Posterior cingulate gyrus (tissue), 11 donors: ENCODE data around the gene DNAH1.
A peak's percentile ranks its signal among the peaks of the same experiment; 100 is the strongest.

Experiments
- DNase-seq, 10 donors: peaks; one replicate each; pipeline versions ENCODE4 v3.0.0 to v3.0.0-alpha.2; 2020 to 2021; ENCODE audit warnings: mixed read lengths in 3 of 10
- intact Hi-C: fragments of 100-400 bp; cut with DNase I; formaldehyde crosslinking; loops from one replicate; pipeline ENCODE4 v1.15.1; 2023

DNAH1 gene

DNA sequence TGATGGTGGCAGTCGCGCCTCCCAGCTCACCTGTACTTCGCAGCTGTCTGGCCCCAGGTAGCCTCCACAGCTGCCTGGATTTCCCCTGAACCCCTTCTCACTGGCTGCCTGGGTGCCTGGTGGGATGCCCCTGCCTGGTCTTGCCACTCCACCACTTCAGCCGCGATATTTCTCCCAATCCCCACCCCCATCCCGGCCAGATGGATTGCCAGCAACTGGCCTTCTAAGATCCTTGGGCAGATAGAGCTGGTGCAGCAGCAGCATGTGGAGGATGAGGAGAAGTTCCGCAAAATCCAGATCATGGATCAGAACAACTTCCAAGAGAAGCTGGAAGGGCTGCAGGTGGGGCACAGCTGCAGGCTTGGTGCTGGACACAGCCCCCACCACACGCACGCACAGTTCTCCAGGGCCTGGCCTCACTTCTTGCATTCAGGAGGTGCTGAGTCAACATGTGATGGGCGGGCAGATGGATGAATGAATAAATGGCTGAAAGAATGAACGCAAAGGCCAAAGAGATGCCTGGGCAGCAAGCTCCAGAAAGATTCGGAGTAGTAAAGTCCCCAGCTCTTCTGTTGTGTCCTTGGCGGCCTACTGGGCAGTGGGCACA, 35.7 kb downstream of the DNAH1 start:
- intact Hi-C loops = no loop called here
- peak in 3 of 10 donors; percentile 8 to 60 (median 45) for DNase-seq

DNA sequence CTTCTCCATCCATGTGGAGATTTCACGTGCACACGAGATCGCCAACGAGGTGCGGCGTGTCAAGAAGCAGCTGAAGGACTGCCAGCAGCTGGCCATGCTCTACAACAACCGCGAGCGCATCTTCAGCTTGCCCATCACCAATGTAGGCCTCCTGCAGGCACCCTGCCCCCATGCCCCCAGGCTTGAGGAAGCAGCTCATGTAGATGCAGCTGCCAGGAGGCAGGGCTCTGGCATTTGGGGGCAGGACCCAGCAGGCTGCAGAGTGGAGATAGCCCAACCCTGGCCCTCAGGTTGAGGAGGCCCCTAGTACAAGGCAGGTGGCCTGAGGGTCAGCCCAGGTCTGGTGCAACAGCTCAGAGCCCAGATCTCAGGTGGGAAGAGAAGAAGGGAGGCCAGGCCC, 36.4 kb downstream of the DNAH1 start:
- DNase-seq = peak in 3 of 10 donors; percentile 4 to 62 (median 16)
- intact Hi-C loops = no loop called here

DNA sequence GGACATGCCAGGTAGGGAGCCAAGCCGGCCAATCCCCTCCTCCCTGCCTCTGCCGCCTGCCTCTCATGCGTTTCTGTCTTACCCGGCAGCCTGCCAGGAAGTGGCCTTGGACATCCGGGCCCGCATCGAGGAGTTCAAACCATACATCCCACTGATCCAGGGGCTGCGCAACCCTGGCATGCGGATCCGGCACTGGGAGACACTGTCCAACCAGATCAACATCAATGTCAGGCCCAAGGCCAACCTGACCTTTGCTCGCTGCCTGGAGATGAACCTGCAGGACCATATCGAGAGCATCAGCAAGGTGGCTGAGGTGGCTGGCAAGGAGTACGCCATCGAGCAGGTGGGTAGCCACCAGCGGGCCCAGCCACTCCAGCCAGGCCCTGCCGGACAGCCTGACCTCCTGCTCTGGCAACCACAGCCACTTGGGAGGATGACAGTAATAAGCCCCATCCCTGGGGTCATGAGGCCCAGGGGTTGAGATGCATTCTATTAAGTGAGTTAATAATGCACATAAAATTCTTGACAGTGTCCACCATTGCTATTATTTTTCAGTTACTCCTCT, 37.3 kb downstream of the DNAH1 start:
- DNase-seq = peak in 2 of 10 donors; percentile 70 to 71
- intact Hi-C loops = no loop called here

DNA sequence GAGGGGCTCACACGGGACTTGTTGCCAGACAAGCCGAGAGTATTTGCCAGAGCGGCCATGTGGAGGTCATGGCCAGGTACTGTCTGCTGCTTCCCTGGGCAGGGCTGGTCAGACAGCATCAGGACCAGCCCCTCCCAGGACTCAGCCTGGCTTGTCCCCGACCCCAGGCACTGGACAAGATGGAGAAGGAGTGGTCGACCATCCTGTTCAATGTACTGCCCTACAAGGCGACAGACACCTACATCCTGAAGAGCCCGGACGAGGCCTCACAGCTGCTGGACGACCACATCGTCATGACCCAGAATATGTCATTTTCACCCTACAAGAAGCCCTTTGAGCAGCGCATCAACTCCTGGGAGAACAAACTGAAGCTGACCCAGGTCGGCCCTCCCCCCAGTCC, 38.6 kb downstream of the DNAH1 start:
- DNase-seq = peak in 2 of 10 donors; percentile 54 to 61
- intact Hi-C loops = no loop called here

DNA sequence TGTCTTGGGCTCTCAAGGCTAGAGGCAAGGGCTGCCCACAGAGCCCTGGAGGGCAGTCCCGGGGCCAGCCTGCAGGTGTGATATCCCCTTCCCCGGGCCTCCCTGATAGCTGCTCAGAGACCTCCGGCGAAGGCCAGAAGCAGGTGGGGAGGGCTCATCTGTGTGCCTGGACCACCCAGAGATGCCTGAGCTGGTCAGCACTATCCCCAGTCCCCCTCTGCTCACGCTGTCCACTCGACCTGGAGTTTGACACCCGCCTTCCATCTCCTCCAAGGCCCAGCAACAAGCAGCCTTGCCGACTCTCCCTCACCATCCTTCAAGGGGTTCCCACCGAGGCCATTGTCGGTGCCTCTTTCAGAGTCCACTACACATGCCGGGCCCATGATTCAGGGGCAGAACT, 39.4 kb downstream of the DNAH1 start:
- DNase-seq = peak in 2 of 10 donors; percentile 49 to 68
- intact Hi-C loops = no loop called here

DNA sequence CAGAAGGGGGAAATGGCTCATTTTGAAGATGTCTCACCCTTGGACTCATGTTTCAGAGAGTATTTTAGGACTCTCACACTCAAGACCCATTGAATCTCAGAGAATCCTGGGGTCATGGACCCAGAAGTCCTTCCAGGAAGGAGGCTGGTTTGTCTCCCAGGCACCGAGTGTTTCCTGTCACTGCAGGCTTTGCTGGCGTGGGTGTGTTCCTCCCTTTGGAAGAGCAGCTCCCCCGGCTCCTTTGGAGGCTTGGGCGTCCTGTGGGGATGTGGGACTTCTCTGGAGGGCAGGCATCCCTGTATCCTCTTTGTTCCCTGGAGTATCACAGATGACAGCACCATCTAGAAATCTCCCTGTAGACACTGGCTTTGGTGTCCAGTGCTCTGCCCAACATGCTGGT, 40.0 kb downstream of the DNAH1 start:
- peak in 2 of 10 donors; percentile 20 to 66 for DNase-seq
- intact Hi-C loops = no loop called here

DNA sequence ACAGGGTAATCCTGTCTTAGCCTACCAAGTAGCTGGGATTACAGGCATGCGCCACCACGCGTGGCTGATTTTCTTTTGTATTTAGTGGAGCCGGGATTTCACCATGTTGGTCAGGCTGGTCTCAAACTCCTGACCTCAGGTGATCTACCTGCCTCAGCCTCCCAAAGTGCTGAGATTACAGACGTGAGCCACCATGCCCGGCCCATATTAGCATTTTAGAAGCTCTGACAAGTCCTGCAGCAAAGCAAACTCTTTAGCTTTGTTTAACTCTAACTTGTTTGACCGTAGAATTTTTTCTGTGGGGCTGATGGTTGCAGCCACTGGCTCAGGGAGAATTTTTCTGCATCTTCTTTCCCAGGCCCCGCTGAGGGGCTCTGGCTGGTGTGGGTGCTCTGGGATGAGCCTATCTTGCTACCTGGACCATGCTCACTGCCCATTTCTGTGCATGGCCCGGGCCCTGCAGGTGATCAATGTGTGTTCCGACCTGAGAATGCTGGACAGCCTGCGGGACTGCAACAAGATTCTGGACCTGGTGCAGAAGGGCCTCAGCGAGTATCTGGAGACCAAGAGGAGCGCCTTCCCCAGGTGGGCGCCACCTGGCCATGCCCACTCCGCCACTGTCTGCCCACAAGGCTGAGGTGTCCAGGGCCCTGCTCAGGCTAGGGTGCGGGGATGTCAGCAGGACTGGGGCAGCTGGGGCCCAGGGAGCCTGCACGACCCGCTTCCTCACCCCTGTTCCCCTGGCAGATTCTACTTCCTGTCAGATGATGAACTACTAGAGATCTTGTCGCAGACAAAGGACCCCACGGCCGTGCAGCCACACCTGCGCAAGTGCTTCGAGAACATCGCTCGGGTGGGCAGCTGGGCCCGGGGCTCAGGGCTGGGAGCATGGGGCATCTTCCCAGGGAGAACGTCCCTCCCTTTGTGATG, 41.3 kb downstream of the DNAH1 start:
- intact Hi-C loops = no loop called here
- DNase-seq = peak in 4 of 10 donors; percentile 12 to 72 (median 38)

DNA sequence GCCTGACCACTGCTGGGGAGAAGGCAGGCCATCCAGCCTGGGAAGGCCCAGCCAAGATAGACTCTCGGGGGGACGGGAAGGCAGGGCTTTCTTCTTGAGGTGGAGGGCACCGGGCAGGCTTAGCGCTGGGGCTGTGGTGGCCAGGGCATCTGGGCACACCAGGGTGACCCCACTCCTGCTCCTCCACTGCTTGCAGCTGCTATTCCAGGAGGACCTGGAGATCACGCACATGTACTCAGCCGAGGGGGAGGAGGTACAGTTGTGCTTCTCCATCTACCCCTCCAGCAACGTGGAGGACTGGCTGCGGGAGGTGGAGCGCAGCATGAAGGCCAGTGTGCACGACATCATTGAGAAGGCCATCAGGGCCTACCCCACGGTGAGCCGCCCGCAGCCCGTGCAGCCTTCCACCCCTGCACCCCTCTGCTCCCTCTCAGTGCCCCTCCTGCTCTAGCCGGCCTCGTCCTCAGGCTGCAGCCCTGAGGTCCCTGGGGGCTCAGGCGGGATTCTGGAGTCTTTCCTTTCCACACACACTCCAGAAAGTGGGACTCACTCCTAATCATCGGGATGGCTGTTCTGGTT, 42.3 kb downstream of the DNAH1 start:
- intact Hi-C loops = no loop called here
- peak in 1 of 10 donors; percentile 65 for DNase-seq

DNA sequence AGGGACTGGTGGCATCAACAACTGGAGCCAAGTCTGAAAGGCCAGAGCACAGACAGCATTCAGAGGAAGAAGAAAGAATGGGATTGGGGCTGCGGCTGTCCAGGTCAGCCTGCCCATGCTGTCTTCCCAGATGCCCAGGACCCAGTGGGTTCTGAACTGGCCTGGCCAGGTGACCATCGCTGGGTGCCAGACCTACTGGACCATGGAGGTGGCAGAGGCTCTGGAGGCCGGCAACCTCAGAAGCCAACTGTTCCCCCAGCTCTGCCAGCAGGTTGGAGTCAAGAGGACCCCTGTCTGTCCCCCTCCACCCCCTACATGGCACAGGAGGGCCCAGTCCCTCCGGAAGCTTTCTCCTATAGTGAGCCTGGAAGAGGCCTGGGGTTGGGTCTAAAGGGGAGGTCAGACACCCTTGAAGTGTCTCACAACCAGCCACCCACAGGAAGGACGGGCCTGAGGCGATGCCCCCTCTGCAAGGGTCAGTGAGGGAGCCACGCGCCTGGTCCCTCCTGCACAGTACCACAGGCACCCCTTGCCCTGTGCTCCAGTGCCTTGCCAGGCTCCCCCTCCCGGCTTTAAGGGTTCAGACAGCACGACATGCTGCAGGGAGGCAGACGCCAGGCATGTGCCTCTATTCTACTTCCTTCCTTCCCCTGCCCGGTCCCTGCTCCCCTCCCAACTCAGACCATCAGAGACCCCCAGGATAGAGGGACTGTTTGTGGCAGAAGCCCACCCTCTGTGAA, 43.2 kb downstream of the DNAH1 start:
- peak in 1 of 10 donors; percentile 78 for DNase-seq
- intact Hi-C loops = no loop called here

DNA sequence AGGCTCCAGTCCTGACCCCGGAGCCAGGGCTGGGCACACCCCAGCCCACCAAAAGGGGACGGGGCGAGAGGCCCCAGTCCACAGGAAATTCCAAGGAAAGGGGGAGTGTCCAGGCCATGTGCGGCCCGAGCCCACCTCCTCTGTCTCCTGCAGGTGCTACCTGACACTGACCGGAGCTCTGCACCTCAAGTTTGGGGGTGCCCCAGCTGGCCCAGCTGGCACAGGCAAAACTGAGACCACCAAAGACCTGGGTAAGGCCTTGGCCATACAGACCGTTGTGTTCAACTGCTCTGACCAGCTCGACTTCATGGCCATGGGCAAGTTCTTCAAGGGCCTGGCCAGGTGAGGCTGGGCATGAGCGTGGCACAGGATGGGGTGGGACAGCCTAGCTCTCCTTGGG, 44.9 kb downstream of the DNAH1 start:
- DNase-seq = peak in 1 of 10 donors; percentile 45
- intact Hi-C loops = no loop called here

DNA sequence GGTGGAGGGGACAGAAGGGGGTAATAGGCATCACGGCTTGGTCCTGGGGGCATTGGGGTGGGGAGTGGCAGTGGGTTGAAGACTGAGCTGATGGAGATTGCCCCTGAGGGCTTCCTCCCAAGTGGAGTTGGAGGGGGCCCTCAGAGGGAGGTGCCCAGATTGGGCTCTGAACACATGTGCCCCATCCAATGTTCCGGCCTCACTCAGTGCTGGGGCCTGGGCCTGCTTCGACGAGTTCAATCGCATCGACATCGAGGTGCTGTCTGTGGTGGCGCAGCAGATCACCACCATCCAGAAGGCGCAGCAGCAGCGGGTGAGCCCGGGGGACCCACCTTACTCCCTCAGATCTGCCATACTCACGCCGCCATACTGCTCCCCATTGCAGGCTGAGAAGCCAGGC, 45.3 kb downstream of the DNAH1 start:
- intact Hi-C loops = no loop called here
- DNase-seq = peak in 1 of 10 donors; percentile 72

DNA sequence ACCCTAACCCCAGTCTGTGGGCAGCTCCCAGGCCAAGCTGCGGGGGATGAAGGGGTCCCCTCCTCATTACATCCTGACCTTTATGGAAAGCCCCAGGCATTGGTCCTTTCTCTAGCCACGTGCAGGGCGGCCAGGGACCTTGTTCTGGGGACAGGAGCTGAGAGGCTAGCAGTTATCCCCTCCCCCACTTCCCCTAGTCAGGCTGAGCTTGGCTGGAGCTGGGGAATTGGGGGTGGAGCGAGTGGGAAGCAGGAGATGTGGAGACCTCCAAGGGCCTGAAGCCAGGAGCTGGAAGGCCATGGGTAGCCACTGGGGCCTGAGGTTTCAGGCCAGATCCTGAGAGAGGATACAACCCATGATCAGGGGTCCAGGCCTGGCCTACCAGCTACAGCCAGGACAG, 45.8 kb downstream of the DNAH1 start:
- DNase-seq = no peak
- intact Hi-C loops = no loop called here

DNA sequence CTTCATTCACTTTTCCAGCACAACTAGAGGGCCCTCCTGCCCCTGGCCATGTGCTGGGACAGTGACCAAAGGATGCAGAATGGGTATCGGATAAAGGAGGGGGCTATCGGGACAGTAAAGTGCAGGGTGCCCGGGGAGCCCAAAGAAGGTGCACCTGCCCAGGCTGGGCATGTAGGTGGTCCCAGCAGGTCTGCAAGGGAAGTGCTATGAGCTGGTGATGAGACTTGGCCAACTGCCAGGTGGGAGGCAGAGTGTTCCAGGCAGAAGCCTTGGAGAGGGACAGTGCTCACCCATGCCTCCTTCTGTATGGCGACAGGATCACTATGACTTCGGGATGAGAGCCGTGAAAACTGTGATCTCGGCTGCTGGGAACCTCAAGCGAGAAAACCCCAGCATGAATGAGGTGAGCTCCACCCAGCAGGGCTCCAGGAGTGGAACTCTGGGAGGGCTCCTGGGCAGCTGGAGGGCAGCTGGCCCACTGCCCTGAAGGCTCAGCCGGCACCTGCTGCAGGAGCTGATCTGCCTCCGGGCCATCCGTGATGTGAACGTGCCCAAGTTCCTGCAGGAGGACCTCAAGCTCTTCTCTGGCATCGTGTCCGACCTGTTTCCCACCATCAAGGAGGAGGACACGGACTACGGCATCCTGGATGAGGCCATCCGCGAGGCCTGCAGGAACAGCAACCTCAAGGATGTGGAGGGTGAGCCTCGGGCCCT, 48.4 kb downstream of the DNAH1 start:
- no peak for DNase-seq
- intact Hi-C loops = no loop called here

DNA sequence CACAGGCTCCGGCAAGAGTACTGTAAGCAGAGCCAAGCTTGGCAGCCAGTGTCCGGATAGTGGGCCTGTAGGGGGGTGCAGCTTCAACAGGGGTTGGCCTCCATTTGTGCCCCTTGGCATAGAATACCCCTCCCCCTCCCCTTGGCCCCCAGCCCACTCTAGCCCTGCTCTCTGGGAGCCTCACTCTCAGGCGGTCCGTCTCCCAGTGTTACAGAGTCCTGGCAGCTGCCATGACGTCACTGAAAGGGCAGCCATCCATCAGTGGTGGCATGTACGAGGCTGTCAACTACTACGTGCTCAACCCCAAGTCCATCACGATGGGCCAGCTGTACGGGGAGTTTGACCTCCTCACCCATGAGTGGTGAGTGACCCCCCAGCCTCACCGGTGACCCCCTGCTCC, 50.4 kb downstream of the DNAH1 start:
- DNase-seq = peak in 8 of 10 donors; percentile 51 to 97 (median 68)
- intact Hi-C loops = no loop called here

DNA sequence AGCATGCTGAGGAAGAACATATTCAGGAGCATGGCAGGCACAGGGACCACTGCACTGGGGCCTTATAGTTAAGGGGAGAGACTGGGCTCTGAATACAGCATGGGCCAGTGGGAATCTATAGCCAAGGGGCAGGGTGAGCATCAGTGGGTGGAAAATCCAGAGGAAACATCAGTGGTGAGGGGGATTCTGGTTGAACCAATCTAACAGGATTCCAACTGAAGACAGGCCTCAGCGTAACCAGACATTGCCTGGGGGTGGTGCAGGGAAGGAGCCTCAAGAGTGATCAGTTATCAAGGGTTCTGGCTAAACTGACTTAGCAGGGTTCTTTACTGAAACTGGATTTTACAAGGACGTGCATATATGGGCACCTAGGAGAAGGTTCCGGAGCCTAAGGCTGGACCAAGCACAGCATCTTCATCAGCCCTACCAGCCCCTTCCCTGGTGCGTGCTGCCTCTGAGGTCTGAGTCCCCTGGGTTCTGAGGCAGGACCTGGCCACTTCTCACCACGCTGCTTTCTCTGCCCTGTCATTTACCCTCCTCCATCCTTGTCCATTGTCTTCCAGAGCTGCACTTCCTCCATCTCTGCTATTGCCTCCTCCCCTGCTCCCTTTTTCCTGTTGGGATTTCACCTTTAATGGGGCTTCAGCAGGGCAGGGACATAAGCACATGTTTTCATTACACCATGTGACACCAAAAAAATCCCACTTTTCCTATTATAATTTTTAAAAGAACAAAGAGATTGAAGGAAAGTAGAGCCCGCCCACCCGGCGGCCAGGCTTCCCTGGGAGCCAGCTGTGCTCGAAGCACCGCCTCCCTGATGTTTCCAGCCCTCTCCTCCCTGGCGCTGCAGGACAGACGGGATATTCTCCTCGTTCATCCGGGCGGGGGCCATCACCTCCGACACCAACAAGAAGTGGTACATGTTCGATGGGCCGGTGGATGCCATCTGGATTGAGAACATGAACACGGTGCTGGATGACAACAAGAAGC, 52.1 kb downstream of the DNAH1 start:
- DNase-seq = peak in 8 of 10 donors; percentile 29 to 94 (median 50)
- intact Hi-C loops = no loop called here

DNA sequence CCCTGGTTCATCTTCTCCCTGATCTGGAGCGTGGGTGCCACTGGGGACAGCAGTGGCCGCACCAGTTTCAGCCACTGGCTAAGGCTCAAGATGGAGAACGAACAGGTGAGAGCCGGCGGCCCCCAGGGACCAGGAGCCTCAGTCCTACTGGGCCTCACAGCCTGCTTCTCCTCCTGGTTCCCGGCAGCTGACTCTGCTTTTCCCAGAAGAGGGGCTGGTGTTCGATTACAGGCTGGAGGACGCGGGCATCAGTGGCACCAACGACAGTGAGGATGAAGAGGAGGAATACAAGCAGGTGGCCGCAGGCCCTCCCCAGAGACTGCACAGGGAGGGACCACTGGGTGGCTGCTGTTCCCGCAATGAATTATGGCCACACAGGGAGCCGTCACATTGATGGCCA, 54.4 kb downstream of the DNAH1 start:
- no peak for DNase-seq
- intact Hi-C loops = no loop called here

DNA sequence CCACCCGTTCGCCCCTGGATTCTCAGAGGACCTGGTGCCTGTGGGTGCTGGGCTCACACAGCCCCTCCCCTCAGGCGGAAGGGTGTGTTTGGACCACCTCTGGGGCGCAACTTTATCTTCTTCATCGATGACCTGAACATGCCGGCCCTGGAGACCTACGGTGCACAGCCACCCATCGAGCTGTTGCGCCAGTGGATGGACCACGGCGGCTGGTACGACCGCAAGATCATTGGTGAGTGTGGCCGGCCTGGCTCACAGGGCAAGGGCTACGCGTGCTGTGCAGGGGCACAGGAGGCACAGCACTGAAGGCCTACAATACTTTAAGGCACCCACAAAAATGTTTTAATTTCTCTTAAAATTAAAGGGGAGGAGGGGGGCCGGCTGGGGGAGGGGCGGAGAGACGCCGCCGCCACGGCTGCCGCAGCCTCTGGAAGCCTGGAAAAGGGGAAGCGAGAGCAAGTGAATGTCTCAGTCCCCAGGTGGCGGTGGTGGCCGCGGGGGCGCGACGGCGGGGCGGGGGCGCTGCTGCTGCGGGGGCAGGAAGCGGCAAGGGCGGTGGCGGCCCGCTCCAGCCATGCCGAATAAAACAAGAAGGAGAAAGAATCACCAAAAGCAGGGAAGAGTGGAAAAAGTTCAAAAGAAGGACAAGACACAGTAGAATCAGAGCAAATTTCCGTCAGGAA, 56.8 kb downstream of the DNAH1 start:
- peak in 1 of 10 donors; percentile 21 for DNase-seq

DNA sequence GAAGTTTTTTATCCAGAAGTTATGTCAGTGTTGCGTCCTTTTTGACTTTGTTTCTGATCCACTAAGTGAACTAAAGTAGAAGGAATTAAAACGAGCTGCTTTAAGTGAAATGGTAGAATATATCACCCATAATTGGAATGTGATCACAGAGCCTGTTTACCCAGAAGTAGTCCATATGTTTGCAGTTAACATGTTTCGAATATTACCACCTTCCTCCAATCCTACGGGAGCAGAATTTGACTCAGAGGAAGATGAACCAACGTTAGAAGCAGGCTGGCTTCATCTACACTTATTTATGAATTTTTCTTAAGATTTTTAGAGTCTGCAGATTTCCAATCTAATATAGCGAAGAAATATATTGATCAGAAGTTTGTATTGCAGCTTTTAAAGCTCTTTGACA, 57.6 kb downstream of the DNAH1 start:
- no peak for DNase-seq
- intact Hi-C loops = no loop called here

More for the DNA sequence above, 56.8 kb downstream of the DNAH1 start:
- intact Hi-C loops = no loop called here
